HFFc6 (cell line): Measurements from ENCODE around the gene OPRL1. TPM values are rescaled to one million over a fixed set of nuclear protein-coding genes. Genes with fewer than 3 reads are reported as not detected.

ENCODE experiments used
- DNase-seq: peaks from one replicate; pipeline ENCODE4 v3.0.0-alpha.2; 2018
- H3K27ac Mint-ChIP-seq: 2 replicates; pipeline ENCODE4 v1.8.0; 2020; ENCODE audit warnings: mild to moderate bottlenecking, mixed read lengths
- H3K27me3 Mint-ChIP-seq: 2 replicates; pipeline ENCODE4 v1.8.0; 2021; ENCODE audit warnings: mild to moderate bottlenecking, moderate library complexity, mixed read lengths; ENCODE audit not compliant: insufficient read depth
- H3K36me3 Mint-ChIP-seq: 2 replicates; pipeline ENCODE4 v1.8.0; 2021; ENCODE audit warnings: low read depth, mixed read lengths
- H3K4me1 Mint-ChIP-seq: 2 replicates; pipeline ENCODE4 v1.8.0; 2020; ENCODE audit warnings: low read depth, mixed read lengths
- H3K4me3 Mint-ChIP-seq: 2 replicates; pipeline ENCODE4 v1.8.0; 2020; ENCODE audit warnings: mild to moderate bottlenecking, moderate library complexity, mixed read lengths
- H3K9me3 Mint-ChIP-seq: 2 replicates; pipeline ENCODE4 v1.8.0; 2020; ENCODE audit warnings: mild to moderate bottlenecking, mixed read lengths
- CTCF ChIP-seq: fragments of 200-600 bp; sonication (generic); IDR thresholded peaks from 2 replicates; pipeline ENCODE4 v1.5.0; 2021; ENCODE audit warnings: antibody characterized with exemption, mild to moderate bottlenecking
- total RNA-seq, 6 experiments: library from RNA; stranded (reverse); fragmentation: NEBNext Ultra II Directional; extraction: Animal tissue kit (Norgen Biotek cat#: 25700); gene quantifications; 2 replicates in 1 of 6; 3 replicates in 5 of 6; pipeline ENCODE4 v1.2.3, GENCODE V29; 2021

OPRL1 gene
- total RNA-seq, 6 experiments from 2014 or later: 0.27 to 1.00 (median 0.41) TPM

GRCh38 chr20:64140956-64141355 lies 61.1 kb downstream of the OPRL1 start:
- peaks cover 17% of the 10 kb centered on the region for H3K36me3 Mint-ChIP-seq
- peaks cover 39% of the 10 kb centered on the region for H3K27me3 Mint-ChIP-seq
- peaks cover 17% of the 10 kb centered on the region for H3K9me3 Mint-ChIP-seq
- no peak for DNase-seq
- no peak overlapping the region for H3K27ac Mint-ChIP-seq
- no peak overlapping the region for H3K4me3 Mint-ChIP-seq
- no peaks in the 10 kb centered on the region for H3K4me1 Mint-ChIP-seq
- TF ChIP-seq CTCF: no peak

- Mint-ChIP-seq H3K4me1 (no peaks in the 10 kb centered on the region), H3K27ac (no peak overlapping the region), H3K27me3 (peaks cover 44% of the 10 kb centered on the region), H3K9me3 (peaks cover 18% of the 10 kb centered on the region), H3K4me3 (no peak overlapping the region), H3K36me3 (peaks cover 17% of the 10 kb centered on the region)
- DNase-seq: no peak
- no peak for TF ChIP-seq CTCF
Observed at GRCh38 chr20:64142590-64142989, 62.7 kb downstream of the OPRL1 start.

GRCh38 chr20:64143018-64143801 lies 63.3 kb downstream of the OPRL1 start:
- no peak for TF ChIP-seq CTCF
- no peak for DNase-seq
- Mint-ChIP-seq H3K4me1 (no peaks in the 10 kb centered on the region), H3K27ac (no peak overlapping the region), H3K27me3 (peaks cover 50% of the 10 kb centered on the region), H3K36me3 (peaks cover 17% of the 10 kb centered on the region), H3K4me3 (no peak overlapping the region), H3K9me3 (peaks cover 18% of the 10 kb centered on the region)

- Mint-ChIP-seq H3K36me3 (peaks cover 17% of the 10 kb centered on the region), H3K4me1 (no peaks in the 10 kb centered on the region), H3K4me3 (no peak overlapping the region), H3K27me3 (peaks cover 49% of the 10 kb centered on the region), H3K9me3 (peaks cover 18% of the 10 kb centered on the region), H3K27ac (no peak overlapping the region)
- TF ChIP-seq CTCF: no peak
- DNase-seq: no peak
Observed at GRCh38 chr20:64144144-64144912, 64.4 kb downstream of the OPRL1 start.

- peak; percentile 61 for TF ChIP-seq CTCF
- no peak for DNase-seq
- Mint-ChIP-seq H3K4me3 (no peak overlapping the region), H3K36me3 (peaks cover 17% of the 10 kb centered on the region), H3K9me3 (peaks cover 18% of the 10 kb centered on the region), H3K27ac (no peak overlapping the region), H3K27me3 (peaks cover 37% of the 10 kb centered on the region), H3K4me1 (no peaks in the 10 kb centered on the region)
Observed at GRCh38 chr20:64145458-64146300, 65.8 kb downstream of the OPRL1 start.
